Endothelial cell of umbilical vein (primary cell): Measurements from ENCODE around the gene ELMOD3.

Experiments used
- EZH2 ChIP-seq: IDR thresholded peaks from 2 replicates; pipeline ENCODE4 v1.6.1; 2012; ENCODE audit warnings: borderline replicate concordance, low read depth, mild to moderate bottlenecking, moderate library complexity, low read length, inconsistent platforms; ENCODE audit not compliant: severe bottlenecking
- FOS ChIP-seq: IDR thresholded peaks from 2 replicates; pipeline ENCODE4 v1.6.1; 2011; ENCODE audit warnings: mild to moderate bottlenecking, low read length, moderate library complexity, borderline replicate concordance; ENCODE audit not compliant: insufficient read depth
- JUN ChIP-seq: IDR thresholded peaks from 2 replicates; pipeline ENCODE4 v1.6.1; 2011; ENCODE audit warnings: borderline replicate concordance, low read depth; ENCODE audit not compliant: insufficient read length, insufficient read depth
- POLR2A ChIP-seq: IDR thresholded peaks from 2 replicates; pipeline ENCODE4 v1.6.1; 2012; ENCODE audit warnings: low read depth, mild to moderate bottlenecking, control low read depth, low read length
- POLR2AphosphoS5 ChIP-seq: IDR thresholded peaks from 2 replicates; pipeline ENCODE4 v1.6.1; 2012; ENCODE audit warnings: low read depth, mild to moderate bottlenecking, control low read depth, low read length, moderate library complexity; ENCODE audit not compliant: insufficient read depth
- TF ChIP-seq, protein P1 (sequence below), 2 donors: IDR thresholded peaks; 1 replicate in 1 of 2; 2 replicates in 1 of 2; pipeline ENCODE4 v1.5.1; 2011; ENCODE audit warnings: low read length in 2 of 2, mild to moderate bottlenecking in 2 of 2, moderate library complexity in 2 of 2, control low read depth in 1 of 2, inconsistent platforms in 1 of 2, low read depth in 1 of 2; ENCODE audit not compliant: insufficient read depth in 1 of 2; ENCODE audit errors: extremely low read depth in 1 of 2
- TF ChIP-seq, protein P2 (sequence below): IDR thresholded peaks from 2 replicates; pipeline ENCODE4 v1.6.1; 2011; ENCODE audit not compliant: insufficient read depth, insufficient read length

DNA sequence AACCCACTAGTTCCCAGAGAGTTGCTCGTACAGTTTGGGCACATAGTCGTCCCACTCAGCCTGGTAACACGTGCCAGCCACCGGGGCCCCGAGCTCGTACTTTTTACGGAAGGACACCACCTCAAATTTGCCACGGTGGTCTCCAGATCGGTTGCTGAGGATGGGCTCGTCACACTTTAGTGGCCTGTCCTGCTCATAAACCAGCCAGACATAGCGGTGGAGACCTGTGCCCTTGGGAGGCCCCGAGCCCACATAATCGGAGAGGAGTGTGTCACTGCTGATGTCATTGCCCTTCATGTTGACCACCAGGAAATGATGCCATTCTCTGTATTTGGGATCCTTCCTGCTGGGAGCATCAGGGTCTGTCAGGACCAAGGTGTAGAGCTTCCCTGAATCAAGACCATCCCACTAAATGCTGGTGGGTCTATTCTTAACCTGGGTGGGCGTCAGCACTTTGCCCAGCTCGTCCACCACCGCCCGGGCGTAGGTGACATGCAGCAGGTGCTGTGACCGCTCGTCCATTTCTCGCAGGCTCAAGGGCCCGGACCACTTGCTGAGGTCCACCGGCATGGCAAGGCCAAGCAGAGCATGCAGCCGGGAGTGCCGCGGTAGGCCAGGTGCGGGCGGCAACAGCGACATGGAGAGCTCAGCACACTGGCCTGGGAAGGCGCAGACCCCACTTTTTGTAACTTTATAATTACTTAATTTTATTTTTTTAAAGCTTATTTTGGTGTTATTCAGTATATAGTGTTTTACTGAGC lies 13.1 kb upstream of the ELMOD3 start:
- TF ChIP-seq POLR2A, result no peak
- TF ChIP-seq, protein P1, sequence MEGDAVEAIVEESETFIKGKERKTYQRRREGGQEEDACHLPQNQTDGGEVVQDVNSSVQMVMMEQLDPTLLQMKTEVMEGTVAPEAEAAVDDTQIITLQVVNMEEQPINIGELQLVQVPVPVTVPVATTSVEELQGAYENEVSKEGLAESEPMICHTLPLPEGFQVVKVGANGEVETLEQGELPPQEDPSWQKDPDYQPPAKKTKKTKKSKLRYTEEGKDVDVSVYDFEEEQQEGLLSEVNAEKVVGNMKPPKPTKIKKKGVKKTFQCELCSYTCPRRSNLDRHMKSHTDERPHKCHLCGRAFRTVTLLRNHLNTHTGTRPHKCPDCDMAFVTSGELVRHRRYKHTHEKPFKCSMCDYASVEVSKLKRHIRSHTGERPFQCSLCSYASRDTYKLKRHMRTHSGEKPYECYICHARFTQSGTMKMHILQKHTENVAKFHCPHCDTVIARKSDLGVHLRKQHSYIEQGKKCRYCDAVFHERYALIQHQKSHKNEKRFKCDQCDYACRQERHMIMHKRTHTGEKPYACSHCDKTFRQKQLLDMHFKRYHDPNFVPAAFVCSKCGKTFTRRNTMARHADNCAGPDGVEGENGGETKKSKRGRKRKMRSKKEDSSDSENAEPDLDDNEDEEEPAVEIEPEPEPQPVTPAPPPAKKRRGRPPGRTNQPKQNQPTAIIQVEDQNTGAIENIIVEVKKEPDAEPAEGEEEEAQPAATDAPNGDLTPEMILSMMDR (IDR thresholded peaks at IDR 0.05; ENCODE audit: extremely low read depth in 1 of 2, insufficient read depth in 1 of 2, low read depth in 1 of 2, low read length in 2 of 2), result no peak
- no peak for TF ChIP-seq EZH2
- TF ChIP-seq FOS, result no peak
- TF ChIP-seq, protein P2, sequence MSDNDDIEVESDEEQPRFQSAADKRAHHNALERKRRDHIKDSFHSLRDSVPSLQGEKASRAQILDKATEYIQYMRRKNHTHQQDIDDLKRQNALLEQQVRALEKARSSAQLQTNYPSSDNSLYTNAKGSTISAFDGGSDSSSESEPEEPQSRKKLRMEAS, result no peak
- TF ChIP-seq POLR2AphosphoS5, result no peak
- no peak for TF ChIP-seq JUN
